Left ventricle myocardium inferior (tissue), 1 donor: ENCODE results near the gene GSG1L. TPM values are rescaled to one million over a fixed set of nuclear protein-coding genes. Genes with fewer than 3 reads are reported as not detected.

Experiments
- DNase-seq: peaks from one replicate; pipeline ENCODE4 v3.0.0-alpha.2; 2020
- H3K27ac ChIP-seq: fragments of 200-600 bp; replicated peaks from 2 replicates; pipeline ENCODE4 v1.8.0; 2021
- H3K27me3 ChIP-seq: fragments of 200-600 bp; 2 replicates; pipeline ENCODE4 v1.8.0; 2021; ENCODE audit warnings: low read depth
- H3K36me3 ChIP-seq: fragments of 200-600 bp; 2 replicates; pipeline ENCODE4 v1.8.0; 2021
- H3K4me1 ChIP-seq: fragments of 200-600 bp; 2 replicates; pipeline ENCODE4 v1.8.0; 2021
- H3K4me3 ChIP-seq: fragments of 200-600 bp; 2 replicates; pipeline ENCODE4 v1.8.0; 2021; ENCODE audit warnings: mild to moderate bottlenecking, moderate library complexity
- H3K9me3 ChIP-seq: fragments of 200-600 bp; replicated peaks from 2 replicates; pipeline ENCODE4 v1.8.0; 2021
- CTCF ChIP-seq: fragments of 200-600 bp; IDR thresholded peaks from 2 replicates; pipeline ENCODE4 v1.8.0; 2021; ENCODE audit warnings: antibody characterized with exemption, mild to moderate bottlenecking, borderline replicate concordance
- intact Hi-C: fragments of 100-400 bp; cut with micrococcal nuclease; formaldehyde crosslinking; loops from one replicate; pipeline ENCODE4 v1.11.0; 2022
- total RNA-seq: library from RNA; stranded (reverse); fragmentation: NEBNext Ultra II Directional; extraction: Animal tissue kit (Norgen Biotek cat#: 25700); gene quantifications from one replicate; pipeline ENCODE4 v1.2.1, GENCODE V29; 2021
- donor health status: DM: no; HTN: yes; CAD: no; lungs with severe emphysema.

Gene GSG1L
- total RNA-seq, 1 donor from 2014 or later, result 3.4 TPM

- no peak overlapping the region for H3K4me3 ChIP-seq
- intact Hi-C loops, result no loop called here
- TF ChIP-seq CTCF, result no peak
- DNase-seq, result no peak
- no peaks in the 10 kb centered on the region for H3K27me3 ChIP-seq
- H3K27ac ChIP-seq, result no peak overlapping the region
- H3K4me1 ChIP-seq, result no peaks in the 10 kb centered on the region
- no peaks in the 10 kb centered on the region for H3K36me3 ChIP-seq
- no peaks in the 10 kb centered on the region for H3K9me3 ChIP-seq
Measured at GRCh38 chr16:28086186-28087139, 22.9 kb upstream of the GSG1L start.

GRCh38 chr16:28085389-28086171, 22.1 kb upstream of the GSG1L start:
- no peak for TF ChIP-seq CTCF
- no peak for DNase-seq
- no peak overlapping the region for H3K27ac ChIP-seq
- no peaks in the 10 kb centered on the region for H3K36me3 ChIP-seq
- intact Hi-C loops, result no loop called here
- no peaks in the 10 kb centered on the region for H3K4me1 ChIP-seq
- H3K27me3 ChIP-seq, result no peaks in the 10 kb centered on the region
- no peak overlapping the region for H3K4me3 ChIP-seq
- no peaks in the 10 kb centered on the region for H3K9me3 ChIP-seq

- Histone ChIP-seq H3K27me3 (no peaks in the 10 kb centered on the region), H3K36me3 (no peaks in the 10 kb centered on the region), H3K4me3 (no peak overlapping the region), H3K9me3 (no peaks in the 10 kb centered on the region), H3K27ac (no peak overlapping the region), H3K4me1 (no peaks in the 10 kb centered on the region)
- intact Hi-C loops, result no loop called here
- DNase-seq, result no peak
- TF ChIP-seq CTCF, result no peak
Measured at GRCh38 chr16:28084209-28084608, 20.7 kb upstream of the GSG1L start.

- Histone ChIP-seq H3K9me3 (no peaks in the 10 kb centered on the region), H3K27ac (no peak overlapping the region), H3K4me1 (no peaks in the 10 kb centered on the region), H3K36me3 (no peaks in the 10 kb centered on the region), H3K4me3 (no peak overlapping the region), H3K27me3 (no peaks in the 10 kb centered on the region)
- intact Hi-C loops, result no loop called here
- no peak for TF ChIP-seq CTCF
- DNase-seq, result no peak
Measured at GRCh38 chr16:28082624-28083023, 19.1 kb upstream of the GSG1L start.

GRCh38 chr16:28081391-28081968, 18.0 kb upstream of the GSG1L start:
- Histone ChIP-seq H3K4me1 (no peaks in the 10 kb centered on the region), H3K27ac (no peak overlapping the region), H3K4me3 (no peak overlapping the region), H3K27me3 (no peaks in the 10 kb centered on the region), H3K9me3 (no peaks in the 10 kb centered on the region), H3K36me3 (no peaks in the 10 kb centered on the region)
- no peak for TF ChIP-seq CTCF
- DNase-seq, result no peak
- intact Hi-C loops, result no loop called here
